ENCODE data around the gene GMEB1.

DNA sequence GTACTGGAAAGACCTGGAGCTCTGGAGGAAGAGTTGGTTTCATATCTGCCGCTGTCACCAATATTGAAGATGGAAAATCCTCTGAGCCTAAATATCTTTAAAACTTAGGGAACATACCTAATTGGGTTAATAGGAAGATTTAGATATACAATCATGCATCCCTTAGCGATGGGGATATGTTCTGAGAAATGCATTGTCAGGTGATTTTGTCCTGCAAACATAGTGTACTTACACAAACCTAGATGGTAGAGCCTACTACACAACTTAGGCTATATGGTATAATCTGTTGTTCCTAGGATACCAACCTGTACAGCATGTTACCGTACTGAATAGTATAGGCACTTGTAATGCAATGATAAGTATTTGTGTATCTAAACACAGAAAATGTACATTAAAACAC, 90.7 kb downstream of the GMEB1 start:
- TF ChIP-seq CTCF (IDR thresholded peaks at IDR 0.05) (no peak), POLR2A (IDR thresholded peaks at IDR 0.05) (no peak)
